ENCODE data around the gene PRKD2. TPM values are rescaled to one million over a fixed set of nuclear protein-coding genes. Genes with fewer than 3 reads are reported as not detected.
"Not testable (repeated sequence)": the region's sequence is repeated elsewhere in the genome, so short reads cannot be mapped to it uniquely, and the experiment has no call there.

Gene PRKD2
- total and polyA plus RNA-seq, 2 experiments from 2014 or later: 53.8 to 68.0 TPM

DNA sequence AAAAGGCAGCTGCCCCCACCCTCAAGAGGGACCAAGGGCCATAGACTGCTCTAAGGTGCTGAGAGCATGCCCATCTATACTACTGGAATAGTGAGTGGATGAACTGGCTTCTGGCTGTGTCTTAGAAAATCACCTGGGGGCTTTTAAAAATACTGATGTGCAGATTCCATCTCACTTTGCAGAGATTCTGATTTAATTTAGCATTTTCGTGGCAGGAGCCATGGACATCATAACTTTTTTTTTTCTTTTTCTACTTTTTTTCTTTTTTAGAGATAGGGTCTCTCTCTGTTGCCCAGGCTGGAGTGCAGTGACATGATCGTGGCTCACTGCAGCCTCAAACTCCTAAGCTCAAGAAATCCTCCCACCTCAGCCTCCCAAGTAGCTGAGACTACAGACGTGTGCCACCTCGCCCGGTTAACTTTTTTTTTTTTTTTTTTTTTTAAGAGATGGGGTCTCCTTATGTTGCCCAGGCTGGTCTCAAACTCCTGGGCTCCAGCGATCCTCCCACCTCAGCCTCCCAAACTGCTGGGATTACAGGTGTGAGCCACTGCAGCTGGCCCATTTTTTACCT is 4.1 kb downstream of the PRKD2 start:
- Histone ChIP-seq H3K27ac (ENCODE audit: low read depth) (peak overlapping the region; percentile 45; the same call in 1 of the 2 replicates), H3K4me2 (peak overlapping the region; percentile 77), H3K4me3 (peak overlapping the region; percentile 97), H3K79me2 (replicated peaks; ENCODE audit: insufficient read depth) (peaks cover 33% of the 10 kb centered on the region), H4K20me1 (replicated peaks; ENCODE audit: insufficient read depth) (peaks cover 24% of the 10 kb centered on the region), H3F3A (replicated peaks; ENCODE audit: low read depth) (peaks cover 14% of the 10 kb centered on the region), H3K4me1 (ENCODE audit: insufficient read depth) (peaks cover 23% of the 10 kb centered on the region), H3K36me3 (ENCODE audit: insufficient read depth) (0 out of 2 replicates have a peak, but pooled peaks cover 13% of the 10 kb centered on the region)
- ATAC-seq; H3K27me3 ChIP-seq (ENCODE audit: insufficient read depth); H3K9me3 Mint-ChIP-seq; H2AFZ ChIP-seq; H3K27ac Mint-ChIP-seq; H3K9me2 ChIP-seq (ENCODE audit: insufficient read depth); DNase-seq (ENCODE audit: low spot score): not testable (repeated sequence)
- Mint-ChIP-seq H3K27me3 (ENCODE audit: insufficient read depth, low read depth, poor library complexity) (peaks cover 15% of the 10 kb centered on the region), H3K4me3 (peak overlapping the region; percentile 97; the same call in 1 of the 3 replicates), H3K4me1 (peaks cover 22% of the 10 kb centered on the region), H3K36me3 (ENCODE audit: low read depth) (peaks cover 32% of the 10 kb centered on the region)

DNA sequence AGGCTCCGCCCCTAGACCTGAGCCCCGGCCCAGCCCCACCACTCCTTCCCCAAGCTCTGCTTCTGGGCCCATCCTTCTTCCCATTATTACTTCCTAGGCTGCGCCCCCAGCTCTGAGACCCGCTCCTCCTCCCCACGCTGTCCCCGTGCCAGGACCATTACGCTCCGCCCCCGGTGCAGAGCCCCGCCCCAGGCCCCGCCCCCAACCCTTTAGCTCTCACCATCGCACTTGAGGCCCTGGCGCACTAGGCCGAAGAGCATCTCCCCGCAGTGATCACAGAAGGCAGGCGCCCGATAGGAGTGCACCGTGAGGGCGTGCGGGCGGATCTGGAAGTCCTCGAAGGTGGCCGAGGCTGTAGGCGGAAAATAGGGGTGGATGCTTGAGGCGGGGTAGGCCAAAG is 6.2 kb downstream of the PRKD2 start:
- TF ChIP-seq, protein P1, sequence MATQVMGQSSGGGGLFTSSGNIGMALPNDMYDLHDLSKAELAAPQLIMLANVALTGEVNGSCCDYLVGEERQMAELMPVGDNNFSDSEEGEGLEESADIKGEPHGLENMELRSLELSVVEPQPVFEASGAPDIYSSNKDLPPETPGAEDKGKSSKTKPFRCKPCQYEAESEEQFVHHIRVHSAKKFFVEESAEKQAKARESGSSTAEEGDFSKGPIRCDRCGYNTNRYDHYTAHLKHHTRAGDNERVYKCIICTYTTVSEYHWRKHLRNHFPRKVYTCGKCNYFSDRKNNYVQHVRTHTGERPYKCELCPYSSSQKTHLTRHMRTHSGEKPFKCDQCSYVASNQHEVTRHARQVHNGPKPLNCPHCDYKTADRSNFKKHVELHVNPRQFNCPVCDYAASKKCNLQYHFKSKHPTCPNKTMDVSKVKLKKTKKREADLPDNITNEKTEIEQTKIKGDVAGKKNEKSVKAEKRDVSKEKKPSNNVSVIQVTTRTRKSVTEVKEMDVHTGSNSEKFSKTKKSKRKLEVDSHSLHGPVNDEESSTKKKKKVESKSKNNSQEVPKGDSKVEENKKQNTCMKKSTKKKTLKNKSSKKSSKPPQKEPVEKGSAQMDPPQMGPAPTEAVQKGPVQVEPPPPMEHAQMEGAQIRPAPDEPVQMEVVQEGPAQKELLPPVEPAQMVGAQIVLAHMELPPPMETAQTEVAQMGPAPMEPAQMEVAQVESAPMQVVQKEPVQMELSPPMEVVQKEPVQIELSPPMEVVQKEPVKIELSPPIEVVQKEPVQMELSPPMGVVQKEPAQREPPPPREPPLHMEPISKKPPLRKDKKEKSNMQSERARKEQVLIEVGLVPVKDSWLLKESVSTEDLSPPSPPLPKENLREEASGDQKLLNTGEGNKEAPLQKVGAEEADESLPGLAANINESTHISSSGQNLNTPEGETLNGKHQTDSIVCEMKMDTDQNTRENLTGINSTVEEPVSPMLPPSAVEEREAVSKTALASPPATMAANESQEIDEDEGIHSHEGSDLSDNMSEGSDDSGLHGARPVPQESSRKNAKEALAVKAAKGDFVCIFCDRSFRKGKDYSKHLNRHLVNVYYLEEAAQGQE (IDR thresholded peaks at IDR 0.05; ENCODE audit: unreplicated experiment): no peak
- TF ChIP-seq NANOG (IDR thresholded peaks at IDR 0.05; ENCODE audit: borderline replicate concordance) (no peak), POLR2AphosphoS5 (IDR thresholded peaks at IDR 0.05; ENCODE audit: low read depth) (peak; percentile 54)
- TF ChIP-seq, protein P2, sequence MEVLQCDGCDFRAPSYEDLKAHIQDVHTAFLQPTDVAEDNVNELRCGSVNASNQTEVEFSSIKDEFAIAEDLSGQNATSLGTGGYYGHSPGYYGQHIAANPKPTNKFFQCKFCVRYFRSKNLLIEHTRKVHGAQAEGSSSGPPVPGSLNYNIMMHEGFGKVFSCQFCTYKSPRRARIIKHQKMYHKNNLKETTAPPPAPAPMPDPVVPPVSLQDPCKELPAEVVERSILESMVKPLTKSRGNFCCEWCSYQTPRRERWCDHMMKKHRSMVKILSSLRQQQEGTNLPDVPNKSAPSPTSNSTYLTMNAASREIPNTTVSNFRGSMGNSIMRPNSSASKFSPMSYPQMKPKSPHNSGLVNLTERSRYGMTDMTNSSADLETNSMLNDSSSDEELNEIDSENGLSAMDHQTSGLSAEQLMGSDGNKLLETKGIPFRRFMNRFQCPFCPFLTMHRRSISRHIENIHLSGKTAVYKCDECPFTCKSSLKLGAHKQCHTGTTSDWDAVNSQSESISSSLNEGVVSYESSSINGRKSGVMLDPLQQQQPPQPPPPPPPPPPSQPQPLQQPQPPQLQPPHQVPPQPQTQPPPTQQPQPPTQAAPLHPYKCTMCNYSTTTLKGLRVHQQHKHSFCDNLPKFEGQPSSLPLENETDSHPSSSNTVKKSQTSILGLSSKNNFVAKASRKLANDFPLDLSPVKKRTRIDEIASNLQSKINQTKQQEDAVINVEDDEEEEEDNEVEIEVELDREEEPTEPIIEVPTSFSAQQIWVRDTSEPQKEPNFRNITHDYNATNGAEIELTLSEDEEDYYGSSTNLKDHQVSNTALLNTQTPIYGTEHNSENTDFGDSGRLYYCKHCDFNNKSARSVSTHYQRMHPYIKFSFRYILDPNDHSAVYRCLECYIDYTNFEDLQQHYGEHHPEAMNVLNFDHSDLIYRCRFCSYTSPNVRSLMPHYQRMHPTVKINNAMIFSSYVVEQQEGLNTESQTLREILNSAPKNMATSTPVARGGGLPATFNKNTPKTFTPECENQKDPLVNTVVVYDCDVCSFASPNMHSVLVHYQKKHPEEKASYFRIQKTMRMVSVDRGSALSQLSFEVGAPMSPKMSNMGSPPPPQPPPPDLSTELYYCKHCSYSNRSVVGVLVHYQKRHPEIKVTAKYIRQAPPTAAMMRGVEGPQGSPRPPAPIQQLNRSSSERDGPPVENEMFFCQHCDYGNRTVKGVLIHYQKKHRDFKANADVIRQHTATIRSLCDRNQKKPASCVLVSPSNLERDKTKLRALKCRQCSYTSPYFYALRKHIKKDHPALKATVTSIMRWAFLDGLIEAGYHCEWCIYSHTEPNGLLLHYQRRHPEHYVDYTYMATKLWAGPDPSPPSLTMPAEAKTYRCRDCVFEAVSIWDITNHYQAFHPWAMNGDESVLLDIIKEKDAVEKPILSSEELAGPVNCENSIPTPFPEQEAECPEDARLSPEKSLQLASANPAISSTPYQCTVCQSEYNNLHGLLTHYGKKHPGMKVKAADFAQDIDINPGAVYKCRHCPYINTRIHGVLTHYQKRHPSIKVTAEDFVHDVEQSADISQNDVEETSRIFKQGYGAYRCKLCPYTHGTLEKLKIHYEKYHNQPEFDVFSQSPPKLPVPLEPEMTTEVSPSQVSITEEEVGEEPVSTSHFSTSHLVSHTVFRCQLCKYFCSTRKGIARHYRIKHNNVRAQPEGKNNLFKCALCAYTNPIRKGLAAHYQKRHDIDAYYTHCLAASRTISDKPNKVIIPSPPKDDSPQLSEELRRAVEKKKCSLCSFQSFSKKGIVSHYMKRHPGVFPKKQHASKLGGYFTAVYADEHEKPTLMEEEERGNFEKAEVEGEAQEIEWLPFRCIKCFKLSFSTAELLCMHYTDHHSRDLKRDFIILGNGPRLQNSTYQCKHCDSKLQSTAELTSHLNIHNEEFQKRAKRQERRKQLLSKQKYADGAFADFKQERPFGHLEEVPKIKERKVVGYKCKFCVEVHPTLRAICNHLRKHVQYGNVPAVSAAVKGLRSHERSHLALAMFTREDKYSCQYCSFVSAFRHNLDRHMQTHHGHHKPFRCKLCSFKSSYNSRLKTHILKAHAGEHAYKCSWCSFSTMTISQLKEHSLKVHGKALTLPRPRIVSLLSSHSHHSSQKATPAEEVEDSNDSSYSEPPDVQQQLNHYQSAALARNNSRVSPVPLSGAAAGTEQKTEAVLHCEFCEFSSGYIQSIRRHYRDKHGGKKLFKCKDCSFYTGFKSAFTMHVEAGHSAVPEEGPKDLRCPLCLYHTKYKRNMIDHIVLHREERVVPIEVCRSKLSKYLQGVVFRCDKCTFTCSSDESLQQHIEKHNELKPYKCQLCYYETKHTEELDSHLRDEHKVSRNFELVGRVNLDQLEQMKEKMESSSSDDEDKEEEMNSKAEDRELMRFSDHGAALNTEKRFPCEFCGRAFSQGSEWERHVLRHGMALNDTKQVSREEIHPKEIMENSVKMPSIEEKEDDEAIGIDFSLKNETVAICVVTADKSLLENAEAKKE (CRISPR knock-in tag; IDR thresholded peaks at IDR 0.05): no peak
- Histone ChIP-seq H3K4me2 (no peak overlapping the region), H3K79me2 (replicated peaks; ENCODE audit: insufficient read depth) (peaks cover 28% of the 10 kb centered on the region), H2AFZ (no peak overlapping the region), H3F3A (replicated peaks; ENCODE audit: low read depth) (peaks cover 14% of the 10 kb centered on the region), H3K4me3 (no peak overlapping the region), H4K20me1 (replicated peaks; ENCODE audit: insufficient read depth) (peaks cover 24% of the 10 kb centered on the region), H3K27me3 (ENCODE audit: insufficient read depth) (no peaks in the 10 kb centered on the region), H3K9me2 (ENCODE audit: insufficient read depth) (no peaks in the 10 kb centered on the region), H3K27ac (ENCODE audit: low read depth) (peak overlapping the region; percentile 84), H3K4me1 (ENCODE audit: insufficient read depth) (peaks cover 20% of the 10 kb centered on the region), H3K36me3 (ENCODE audit: insufficient read depth) (0 out of 2 replicates have a peak, but pooled peaks cover 13% of the 10 kb centered on the region)
- DNase-seq (ENCODE audit: low spot score): peak; percentile 89
- H3K27ac Mint-ChIP-seq: no peak overlapping the region
- H3K36me3 Mint-ChIP-seq (ENCODE audit: low read depth): peaks cover 51% of the 10 kb centered on the region
- peaks cover 18% of the 10 kb centered on the region for H3K4me1 Mint-ChIP-seq
- no peaks in the 10 kb centered on the region for H3K9me3 Mint-ChIP-seq
- no peak overlapping the region for H3K4me3 Mint-ChIP-seq
- H3K27me3 Mint-ChIP-seq (ENCODE audit: insufficient read depth, low read depth, poor library complexity): peaks cover 12% of the 10 kb centered on the region
- peak; percentile 76 for ATAC-seq
